Measurements from ENCODE around the gene KLHL15. TPM values are rescaled to one million over a fixed set of nuclear protein-coding genes. Genes with fewer than 3 reads are reported as not detected.

KLHL15 gene
- total and polyA plus RNA-seq, 2 donors (not counting 3 experiments of a cell fraction or from before 2014, with no cell fraction given) = 1.4 to 3.6 TPM

DNA sequence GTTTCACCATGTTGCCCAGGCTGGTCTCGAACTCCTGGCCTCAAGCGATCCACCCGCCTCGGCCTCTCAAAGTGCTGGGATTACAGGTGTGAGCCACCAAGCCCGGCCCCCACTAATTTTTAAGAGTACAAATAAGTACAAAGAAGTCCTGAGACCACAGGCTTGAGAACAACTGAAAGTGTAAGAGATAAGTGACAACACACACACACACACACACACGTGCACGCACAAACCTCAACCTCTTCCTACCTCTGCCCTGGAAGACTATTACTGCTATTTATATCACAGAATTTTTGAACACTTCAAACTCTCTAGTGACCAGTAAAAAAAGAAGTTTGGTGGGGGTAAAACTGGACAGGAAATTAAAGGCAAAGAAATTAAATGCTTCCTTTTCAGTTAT is 7.5 kb downstream of the KLHL15 start:
- Histone ChIP-seq H3K4me1 (ENCODE audit: control insufficient read depth, extremely low read depth, insufficient read depth, low read length) (peaks cover 6% of the 10 kb centered on the region), H3K4me2 (ENCODE audit: insufficient read depth, low read length) (no peak overlapping the region), H3K9me3 (replicated peaks; ENCODE audit: control insufficient read depth, insufficient read depth, low read length) (no peaks in the 10 kb centered on the region), H3K9ac (replicated peaks; ENCODE audit: extremely low read depth, insufficient read depth, low read length) (no peak overlapping the region), H3K36me3 (ENCODE audit: control insufficient read depth in 2 of 2, extremely low read depth in 1 of 2, insufficient read depth in 2 of 2, low read length in 2 of 2) (no peaks in the 10 kb centered on the region), H4K20me1 (replicated peaks; ENCODE audit: control insufficient read depth, extremely low read depth, insufficient read depth, low read length) (no peaks in the 10 kb centered on the region), H3K79me2 (ENCODE audit: control insufficient read depth, insufficient read depth, low read length) (peaks cover 25% of the 10 kb centered on the region), H2AFZ (ENCODE audit: low read depth, low read length) (no peak overlapping the region), H3K4me3 (replicated peaks in 1 of 3; ENCODE audit: insufficient read depth in 1 of 3, low read depth in 1 of 3, low read length in 3 of 3) (no peak overlapping the region), H3K27ac (ENCODE audit: insufficient read depth, low read depth, low read length) (no peak overlapping the region), H3K9me1 (replicated peaks; ENCODE audit: control insufficient read depth, extremely low read depth, insufficient read depth, low read length) (no peaks in the 10 kb centered on the region), H3K27me3 (ENCODE audit: control insufficient read depth in 2 of 2, insufficient read depth in 2 of 2, low read length in 2 of 2) (no peaks in the 10 kb centered on the region)
- ChIA-PET POLR2A (interaction anchor here (0.6 kb wide), 1 partner anchor 34 kb away, joined by 3 read pairs; no protein-coding TSS in a partner anchor), CTCF (no interaction called here)
- intact Hi-C loops (cut with micrococcal nuclease) = no loop called here
- FAIRE-seq (no peak), DNase-seq (ENCODE audit: low read depth, low spot score) (no peak)
- no peak for TF ChIP-seq JUN (IDR thresholded peaks at IDR 0.05; ENCODE audit: borderline replicate concordance, insufficient read depth, insufficient read length, low read depth)
- TF ChIP-seq MYC (IDR thresholded peaks at IDR 0.05; ENCODE audit: low read depth, low read length) = no peak
- no peak for TF ChIP-seq EZH2 (IDR thresholded peaks at IDR 0.05; ENCODE audit: borderline replicate concordance, low read depth, low read length, severe bottlenecking)
- TF ChIP-seq FOS (IDR thresholded peaks at IDR 0.05; ENCODE audit: borderline replicate concordance, insufficient read depth, low read length) = no peak
- TF ChIP-seq POLR2A (IDR thresholded peaks at IDR 0.05; ENCODE audit: low read depth, low read length) = no peak
- TF ChIP-seq, protein P1, sequence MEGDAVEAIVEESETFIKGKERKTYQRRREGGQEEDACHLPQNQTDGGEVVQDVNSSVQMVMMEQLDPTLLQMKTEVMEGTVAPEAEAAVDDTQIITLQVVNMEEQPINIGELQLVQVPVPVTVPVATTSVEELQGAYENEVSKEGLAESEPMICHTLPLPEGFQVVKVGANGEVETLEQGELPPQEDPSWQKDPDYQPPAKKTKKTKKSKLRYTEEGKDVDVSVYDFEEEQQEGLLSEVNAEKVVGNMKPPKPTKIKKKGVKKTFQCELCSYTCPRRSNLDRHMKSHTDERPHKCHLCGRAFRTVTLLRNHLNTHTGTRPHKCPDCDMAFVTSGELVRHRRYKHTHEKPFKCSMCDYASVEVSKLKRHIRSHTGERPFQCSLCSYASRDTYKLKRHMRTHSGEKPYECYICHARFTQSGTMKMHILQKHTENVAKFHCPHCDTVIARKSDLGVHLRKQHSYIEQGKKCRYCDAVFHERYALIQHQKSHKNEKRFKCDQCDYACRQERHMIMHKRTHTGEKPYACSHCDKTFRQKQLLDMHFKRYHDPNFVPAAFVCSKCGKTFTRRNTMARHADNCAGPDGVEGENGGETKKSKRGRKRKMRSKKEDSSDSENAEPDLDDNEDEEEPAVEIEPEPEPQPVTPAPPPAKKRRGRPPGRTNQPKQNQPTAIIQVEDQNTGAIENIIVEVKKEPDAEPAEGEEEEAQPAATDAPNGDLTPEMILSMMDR (IDR thresholded peaks at IDR 0.05; ENCODE audit: extremely low read depth in 1 of 2, insufficient read depth in 1 of 2, low read depth in 1 of 2, low read length in 2 of 2) = no peak
- TF ChIP-seq, protein P2, sequence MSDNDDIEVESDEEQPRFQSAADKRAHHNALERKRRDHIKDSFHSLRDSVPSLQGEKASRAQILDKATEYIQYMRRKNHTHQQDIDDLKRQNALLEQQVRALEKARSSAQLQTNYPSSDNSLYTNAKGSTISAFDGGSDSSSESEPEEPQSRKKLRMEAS (IDR thresholded peaks at IDR 0.05; ENCODE audit: insufficient read depth, insufficient read length) = no peak
- no peak for TF ChIP-seq GATA2 (IDR thresholded peaks at IDR 0.05; ENCODE audit: insufficient read depth, insufficient read length, low read depth, low read length)
- no peak for TF ChIP-seq POLR2AphosphoS5 (IDR thresholded peaks at IDR 0.05; ENCODE audit: insufficient read depth, low read depth, low read length)
- dilution Hi-C loops (cut with MboI; ENCODE audit: extremely low pct_ligation_motif_present, low sequenced_read_pairs) = no loop called here
- BruUV-seq (replicated peaks) = no TSS peak
